AG04450 (cell line): ENCODE measurements around the gene NSUN7. TPM values are rescaled to one million over a fixed set of nuclear protein-coding genes. Genes with fewer than 3 reads are reported as not detected.

Source experiments
- CTCF ChIA-PET: fragments of 300-600, 350-600 bp; formaldehyde crosslinking; extraction: SDS; loops from one replicate; lab custom pipeline; 2022; ENCODE audit warnings: antibody characterized with exemption, inconsistent platforms; lab: Charles Lee
- POLR2A ChIA-PET: fragments of 350-600 bp; formaldehyde crosslinking; extraction: SDS; loops from one replicate; lab custom pipeline; 2021; ENCODE audit warnings: antibody characterized with exemption, inconsistent platforms; lab: Yijun Ruan, JAX
- DNase-seq: peaks from one replicate; pipeline ENCODE4 v3.0.0-alpha.2; 2011; ENCODE audit warnings: low read depth, low spot score
- H3K27ac ChIP-seq: one replicate; pipeline ENCODE4 v1.5.1; 2012; ENCODE audit warnings: low read depth, low read length, control low read depth
- H3K27me3 ChIP-seq: one replicate; pipeline ENCODE4 v1.6.0; 2012; ENCODE audit warnings: low read length; ENCODE audit not compliant: control insufficient read depth, insufficient read depth
- H3K4me3 ChIP-seq: 2 replicates; pipeline ENCODE4 v1.5.1; 2011; ENCODE audit warnings: mild to moderate bottlenecking, low read depth, low read length, control low read depth
- H3K9me3 ChIP-seq: 2 replicates; pipeline ENCODE4 v1.5.1; 2012; ENCODE audit warnings: low read length; ENCODE audit not compliant: control insufficient read depth, insufficient read depth
- polyA plus RNA-seq: library from polyadenylated mRNA; depleted of rRNA; stranded (reverse); fragments of >200 nt; gene quantifications from 2 replicates; pipeline ENCODE4 v1.2.3, GENCODE V29; 2011
- TF ChIP-seq, protein P1 (sequence below): IDR thresholded peaks from 2 replicates; pipeline ENCODE4 v1.5.1; 2011; ENCODE audit warnings: low read depth, low read length, control low read depth, inconsistent platforms

The NSUN7 gene
- polyA plus RNA-seq, 1 experiment, result 0.11 TPM

DNA sequence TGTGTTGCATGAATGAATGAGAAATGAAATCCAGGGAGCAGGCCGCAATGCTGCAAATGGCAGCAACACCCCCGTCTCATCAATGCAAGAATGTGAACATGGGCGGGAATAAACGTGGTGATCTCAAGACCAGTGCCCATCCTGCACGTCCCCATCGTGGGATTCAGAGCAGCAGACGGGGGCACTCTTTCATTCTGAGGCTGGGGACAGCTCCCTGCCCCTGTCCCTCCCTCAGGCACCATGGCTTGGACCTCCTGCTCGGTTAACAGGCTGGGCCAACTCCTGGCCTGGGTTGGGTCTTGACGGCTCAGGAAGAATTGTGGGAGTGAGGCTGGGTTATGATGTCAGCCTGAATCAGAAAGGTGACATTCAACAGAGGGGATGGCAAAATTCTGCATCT is 78.9 kb downstream of the NSUN7 start:
- ChIA-PET POLR2A (no interaction called here), CTCF (interaction anchor here (1.2 kb wide), 1 partner anchor 12 kb away, joined by 3 read pairs; no protein-coding TSS in a partner anchor)
- Histone ChIP-seq H3K9me3 (no peaks in the 10 kb centered on the region), H3K27me3 (no peaks in the 10 kb centered on the region), H3K27ac (no peak overlapping the region), H3K4me3 (no peak overlapping the region)
- TF ChIP-seq, protein P1, sequence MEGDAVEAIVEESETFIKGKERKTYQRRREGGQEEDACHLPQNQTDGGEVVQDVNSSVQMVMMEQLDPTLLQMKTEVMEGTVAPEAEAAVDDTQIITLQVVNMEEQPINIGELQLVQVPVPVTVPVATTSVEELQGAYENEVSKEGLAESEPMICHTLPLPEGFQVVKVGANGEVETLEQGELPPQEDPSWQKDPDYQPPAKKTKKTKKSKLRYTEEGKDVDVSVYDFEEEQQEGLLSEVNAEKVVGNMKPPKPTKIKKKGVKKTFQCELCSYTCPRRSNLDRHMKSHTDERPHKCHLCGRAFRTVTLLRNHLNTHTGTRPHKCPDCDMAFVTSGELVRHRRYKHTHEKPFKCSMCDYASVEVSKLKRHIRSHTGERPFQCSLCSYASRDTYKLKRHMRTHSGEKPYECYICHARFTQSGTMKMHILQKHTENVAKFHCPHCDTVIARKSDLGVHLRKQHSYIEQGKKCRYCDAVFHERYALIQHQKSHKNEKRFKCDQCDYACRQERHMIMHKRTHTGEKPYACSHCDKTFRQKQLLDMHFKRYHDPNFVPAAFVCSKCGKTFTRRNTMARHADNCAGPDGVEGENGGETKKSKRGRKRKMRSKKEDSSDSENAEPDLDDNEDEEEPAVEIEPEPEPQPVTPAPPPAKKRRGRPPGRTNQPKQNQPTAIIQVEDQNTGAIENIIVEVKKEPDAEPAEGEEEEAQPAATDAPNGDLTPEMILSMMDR, result no peak
- no peak for DNase-seq

DNA sequence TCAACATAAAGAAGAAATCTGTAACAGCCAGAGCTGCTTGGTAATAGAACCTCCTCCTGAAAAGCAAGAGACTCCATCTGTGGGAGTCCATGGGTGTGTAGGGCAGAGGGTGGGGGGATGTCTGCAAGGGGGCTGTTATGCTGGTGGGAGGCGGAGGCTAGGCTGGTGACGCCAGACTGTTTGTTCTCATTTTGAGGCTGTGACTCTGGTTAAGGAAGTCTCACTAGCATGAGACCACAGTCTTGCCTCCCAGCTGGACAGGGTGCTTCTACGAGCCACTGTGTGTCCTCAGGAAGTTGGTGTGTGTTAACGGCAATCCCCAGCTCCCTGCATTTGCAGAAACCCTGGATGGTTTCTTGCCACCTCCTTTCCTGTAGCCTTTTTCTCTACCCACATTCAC is 79.8 kb downstream of the NSUN7 start:
- CTCF ChIA-PET, result interaction anchor here (1.9 kb wide), 1 partner anchor 11 kb away, joined by 14 read pairs; no protein-coding TSS in a partner anchor
- H3K9me3 ChIP-seq, result no peaks in the 10 kb centered on the region
- no peaks in the 10 kb centered on the region for H3K27me3 ChIP-seq
- no peak overlapping the region for H3K4me3 ChIP-seq
- POLR2A ChIA-PET, result no interaction called here
- TF ChIP-seq, protein P1, result no peak
- H3K27ac ChIP-seq, result no peak overlapping the region
- no peak for DNase-seq

DNA sequence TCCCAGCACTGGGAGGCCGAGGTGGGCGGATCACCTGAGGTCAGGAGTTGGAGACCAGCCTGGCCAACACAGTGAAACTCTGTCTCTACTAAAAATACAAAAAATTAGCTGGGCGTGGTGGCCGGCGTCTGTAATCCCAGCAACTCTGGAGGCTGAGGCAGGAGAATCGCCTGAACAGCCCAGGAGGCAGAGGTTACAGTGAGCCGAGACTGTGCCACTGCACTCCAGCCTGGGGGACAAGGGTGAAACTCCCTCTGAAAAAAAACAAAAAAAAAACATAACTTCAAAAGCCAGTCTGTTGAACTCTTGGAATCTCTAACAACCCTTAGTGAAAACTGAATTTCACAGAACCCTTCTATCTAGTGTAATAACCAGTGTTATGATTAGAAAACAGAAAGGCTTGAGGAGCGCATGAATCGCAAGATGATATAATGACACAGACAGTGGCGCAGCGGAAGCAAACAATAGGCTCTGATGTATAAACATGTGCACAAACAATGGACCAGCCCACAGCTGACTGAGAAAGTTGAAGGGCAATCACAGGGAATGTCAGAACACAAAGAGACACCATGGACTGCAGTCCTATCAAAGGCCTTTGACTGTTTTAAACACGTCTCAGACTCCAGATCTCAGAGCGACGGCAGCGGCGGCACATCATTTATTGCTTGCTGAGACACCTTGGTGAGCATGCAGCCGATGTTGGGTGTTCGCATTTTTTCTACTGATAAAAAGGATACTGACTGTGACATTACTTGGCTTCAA is 81.6 kb downstream of the NSUN7 start:
- ChIA-PET POLR2A (no interaction called here), CTCF (interaction anchor here (1.7 to 1.9 kb wide), 2 partner anchors 9 kb away, joined by 8 to 14 read pairs; no protein-coding TSS in a partner anchor)
- no peaks in the 10 kb centered on the region for H3K27me3 ChIP-seq
- no peak overlapping the region for H3K27ac ChIP-seq
- TF ChIP-seq, protein P1, result no peak
- no peak for DNase-seq
- H3K4me3 ChIP-seq, result no peak overlapping the region
- H3K9me3 ChIP-seq, result no peaks in the 10 kb centered on the region

DNA sequence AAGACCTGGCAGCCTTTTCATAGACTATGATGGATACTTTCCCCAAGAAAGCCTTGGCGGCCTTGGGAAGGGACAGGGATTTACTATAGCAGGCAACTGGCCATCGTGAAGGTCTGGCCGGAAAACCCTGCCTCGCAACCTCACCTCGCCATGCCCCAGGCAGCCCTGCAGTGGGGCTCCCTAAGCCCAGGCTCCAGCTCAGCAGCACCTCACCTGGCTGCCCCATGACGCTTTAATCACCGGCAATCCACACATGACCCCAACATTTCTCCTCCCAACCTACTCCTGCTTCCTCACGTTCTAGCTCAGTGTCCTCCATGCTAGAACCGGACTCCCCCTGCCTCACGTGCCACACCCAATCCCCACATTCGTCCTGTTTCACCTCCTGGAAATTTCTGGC is 82.4 kb downstream of the NSUN7 start:
- Histone ChIP-seq H3K27ac (no peak overlapping the region), H3K27me3 (no peaks in the 10 kb centered on the region), H3K4me3 (no peak overlapping the region), H3K9me3 (no peaks in the 10 kb centered on the region)
- ChIA-PET POLR2A (no interaction called here), CTCF (interaction anchor here (1.7 kb wide), 1 partner anchor 9 kb away, joined by 8 read pairs; no protein-coding TSS in a partner anchor)
- TF ChIP-seq, protein P1, result no peak
- no peak for DNase-seq

- no peak overlapping the region for H3K27ac ChIP-seq
- H3K27me3 ChIP-seq, result no peaks in the 10 kb centered on the region
- TF ChIP-seq, protein P1, result no peak
- POLR2A ChIA-PET, result no interaction called here
- no peaks in the 10 kb centered on the region for H3K9me3 ChIP-seq
- CTCF ChIA-PET, result interaction anchor here (1.7 kb wide), 1 partner anchor 8 kb away, joined by 8 read pairs; no protein-coding TSS in a partner anchor
- DNase-seq, result no peak
- no peak overlapping the region for H3K4me3 ChIP-seq
Measured at GRCh38 chr4:40833212-40833611, 83.5 kb downstream of the NSUN7 start.
